ENCODE results near the gene GTF3C5.
"Not testable (repeated sequence)": the region's sequence is repeated elsewhere in the genome, so short reads cannot be mapped to it uniquely, and the experiment has no call there.

GTF3C5 gene

GRCh38 chr9:133030317-133031129 lies at the start of gene GTF3C5:
Gene GTF3C5 (plus strand): TSS chr9:133030997. CDS start chr9:133031012, 15 bp downstream.
- DNase-seq (ENCODE audit: low spot score) = peak; percentile 100

- DNase-seq (ENCODE audit: low spot score) = no peak
Observed at GRCh38 chr9:132982458-132982857, 48.3 kb upstream of the GTF3C5 start.

GRCh38 chr9:132983491-132984201 lies 47.2 kb upstream of the GTF3C5 start:
- no peak for DNase-seq (ENCODE audit: low spot score)

- DNase-seq (ENCODE audit: low spot score) = no peak
Observed at GRCh38 chr9:132984202-132985070, 46.4 kb upstream of the GTF3C5 start.

- no peak for DNase-seq (ENCODE audit: low spot score)
Observed at GRCh38 chr9:132985071-132985350, 45.8 kb upstream of the GTF3C5 start.

GRCh38 chr9:132985489-132985888 lies 45.3 kb upstream of the GTF3C5 start:
- DNase-seq (ENCODE audit: low spot score) = no peak

GRCh38 chr9:132986114-132986513 lies 44.7 kb upstream of the GTF3C5 start:
- no peak for DNase-seq (ENCODE audit: low spot score)

GRCh38 chr9:132986640-132987620 lies 43.9 kb upstream of the GTF3C5 start:
- no peak for DNase-seq (ENCODE audit: low spot score)

GRCh38 chr9:132988244-132989013 lies 42.4 kb upstream of the GTF3C5 start:
- DNase-seq (ENCODE audit: low spot score) = no peak

- DNase-seq (ENCODE audit: low spot score) = no peak
Observed at GRCh38 chr9:132989014-132989310, 41.8 kb upstream of the GTF3C5 start.

- DNase-seq (ENCODE audit: low spot score) = no peak
Observed at GRCh38 chr9:132989414-132989996, 41.3 kb upstream of the GTF3C5 start.

GRCh38 chr9:132989998-132990557 lies 40.7 kb upstream of the GTF3C5 start:
- DNase-seq (ENCODE audit: low spot score) = not testable (repeated sequence)

GRCh38 chr9:132990781-132991180 lies 40.0 kb upstream of the GTF3C5 start:
- DNase-seq (ENCODE audit: low spot score) = no peak

- no peak for DNase-seq (ENCODE audit: low spot score)
Observed at GRCh38 chr9:132991351-132992300, 39.2 kb upstream of the GTF3C5 start.

GRCh38 chr9:132993511-132993939 lies 37.3 kb upstream of the GTF3C5 start:
- no peak for DNase-seq (ENCODE audit: low spot score)

- no peak for DNase-seq (ENCODE audit: low spot score)
Observed at GRCh38 chr9:132994410-132995120, 36.2 kb upstream of the GTF3C5 start.

- DNase-seq (ENCODE audit: low spot score) = no peak
Observed at GRCh38 chr9:132995121-132995420, 35.7 kb upstream of the GTF3C5 start.

- DNase-seq (ENCODE audit: low spot score) = no peak
Observed at GRCh38 chr9:132995879-132996278, 34.9 kb upstream of the GTF3C5 start.

Measured in hepatic stellate cell (primary cell).